Stimulated activated CD4-positive, alpha-beta T cell treated with anti-CD3 and anti-CD28 coated beads, Interleukin-4, amount 100 ng/mL, for 1 hour (primary cell): ENCODE results near the gene LRRC8D.
"Not testable (repeated sequence)": the region's sequence is repeated elsewhere in the genome, so short reads cannot be mapped to it uniquely, and the experiment has no call there.

Experiments used
- DNase-seq: peaks from one replicate; pipeline ENCODE4 v3.0.0-alpha.2; 2020

The LRRC8D gene

GRCh38 chr1:89918794-89919155 is 97.9 kb downstream of the LRRC8D start:
- no peak for DNase-seq

DNA sequence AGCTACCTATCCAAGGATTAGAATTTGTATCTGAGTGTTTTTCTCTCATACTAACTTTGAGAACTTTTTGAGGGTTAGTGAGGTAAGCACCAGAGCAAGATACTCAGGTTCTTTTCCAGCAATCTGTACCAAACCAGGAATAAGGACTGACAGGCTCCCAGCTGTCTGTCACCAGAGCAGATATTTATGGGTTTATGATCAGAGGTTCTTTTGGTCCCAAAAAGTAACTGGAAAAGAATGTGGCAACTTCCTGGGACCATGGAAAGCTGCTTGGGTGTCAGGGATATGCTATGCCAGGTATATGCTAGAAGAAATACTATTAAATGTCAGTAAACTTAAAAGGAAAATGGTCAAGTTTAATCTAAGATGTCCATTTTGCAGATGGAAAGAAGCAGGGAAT is 98.3 kb downstream of the LRRC8D start:
- DNase-seq: no peak

GRCh38 chr1:89922911-89923310 is 102.1 kb downstream of the LRRC8D start:
- no peak for DNase-seq

GRCh38 chr1:89923517-89923916 is 102.7 kb downstream of the LRRC8D start:
- no peak for DNase-seq

- not testable (repeated sequence) for DNase-seq
Observed at GRCh38 chr1:89924075-89924474, 103.2 kb downstream of the LRRC8D start.

DNA sequence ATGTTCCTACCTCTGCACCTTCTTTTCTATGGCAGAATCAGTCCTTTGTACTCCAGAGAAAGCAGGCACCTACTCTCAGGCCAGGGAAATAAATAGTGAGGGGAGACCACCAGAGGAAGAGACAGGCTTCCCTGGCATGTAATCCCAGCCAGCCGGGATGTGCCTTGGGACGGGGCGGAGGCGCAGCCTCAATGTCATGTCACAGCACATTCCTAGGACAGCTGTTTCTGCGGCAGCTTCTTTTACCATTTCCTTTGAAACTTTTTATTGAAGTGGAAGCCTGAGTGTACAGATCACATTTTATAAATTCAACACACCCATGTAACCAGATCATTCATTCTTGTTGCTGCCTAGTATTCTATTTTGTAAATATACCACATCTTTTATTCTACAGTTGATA is 106.2 kb downstream of the LRRC8D start:
- DNase-seq: no peak

GRCh38 chr1:89927478-89927877 is 106.6 kb downstream of the LRRC8D start:
- DNase-seq: no peak

DNA sequence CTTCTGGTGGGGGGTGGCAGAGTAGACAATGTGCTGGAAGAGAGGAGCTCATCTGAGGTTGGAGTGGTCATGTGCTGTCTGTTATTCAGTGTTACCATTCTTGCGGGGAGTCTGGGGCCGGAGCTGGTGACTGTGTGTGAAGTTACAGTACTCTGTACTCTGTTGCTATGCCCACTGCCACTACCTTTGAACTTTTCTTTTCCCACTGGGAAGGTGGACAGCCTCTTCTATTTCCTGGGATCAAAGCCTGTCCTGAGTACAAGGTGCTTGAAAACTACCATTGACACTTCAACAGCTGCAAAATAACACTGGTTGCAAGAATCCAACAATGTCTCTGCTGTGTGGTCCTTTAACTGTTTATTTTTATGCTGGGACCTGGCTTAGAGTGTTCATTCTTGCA is 107.7 kb downstream of the LRRC8D start:
- no peak for DNase-seq

DNA sequence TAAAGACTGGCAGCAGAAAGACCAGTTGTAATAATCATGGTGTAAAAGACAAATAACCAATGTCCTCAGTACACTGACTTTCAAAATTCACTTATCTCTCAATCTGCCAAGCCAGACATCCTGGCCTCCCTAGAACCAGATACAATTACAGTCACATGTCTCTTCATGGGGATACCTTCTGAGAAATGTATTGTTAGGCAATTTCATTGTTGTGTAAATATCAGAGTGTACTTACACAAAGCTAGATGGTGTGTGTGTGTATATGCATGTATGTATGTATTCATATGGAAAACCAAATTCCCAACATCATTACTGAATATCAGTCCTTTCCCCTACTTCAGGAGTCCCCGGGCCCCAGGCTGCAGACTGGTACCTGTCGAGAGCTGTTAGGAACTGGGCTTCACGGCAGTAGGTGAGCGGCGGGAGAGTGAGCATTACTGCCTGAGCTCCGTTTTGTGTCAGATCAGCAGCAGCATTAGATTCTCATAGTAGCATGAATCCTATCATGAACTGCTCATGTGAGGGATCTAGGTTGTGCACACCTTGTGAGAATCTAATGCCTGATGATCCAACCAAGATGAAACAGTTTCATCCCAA is 108.7 kb downstream of the LRRC8D start:
- no peak for DNase-seq

GRCh38 chr1:89930579-89930978 is 109.7 kb downstream of the LRRC8D start:
- no peak for DNase-seq

DNA sequence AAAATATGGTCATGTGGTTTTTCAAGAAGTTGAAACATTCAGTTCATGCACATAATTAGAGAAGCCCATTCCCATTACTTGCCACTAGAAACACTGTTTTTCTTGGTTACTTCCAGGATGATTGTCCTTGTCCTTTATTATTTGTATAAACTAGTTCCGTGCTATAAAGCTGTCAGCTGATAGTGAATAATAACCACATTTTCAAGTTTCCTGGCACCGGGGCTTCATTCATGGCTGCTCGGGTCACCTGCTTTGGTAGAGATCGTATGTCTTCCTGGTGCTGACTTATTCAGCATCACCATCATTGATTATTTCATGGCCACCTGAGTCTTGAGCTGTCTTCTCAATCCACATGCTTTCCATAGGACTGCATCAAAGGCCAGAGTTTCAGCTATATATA is 111.1 kb downstream of the LRRC8D start:
- no peak for DNase-seq

- no peak for DNase-seq
Observed at GRCh38 chr1:89932598-89933364, 111.9 kb downstream of the LRRC8D start.

- no peak for DNase-seq
Observed at GRCh38 chr1:89934461-89934860, 113.6 kb downstream of the LRRC8D start.

GRCh38 chr1:89935235-89935634 is 114.4 kb downstream of the LRRC8D start:
- no peak for DNase-seq

GRCh38 chr1:89936694-89937093 is 115.9 kb downstream of the LRRC8D start:
- DNase-seq: no peak

DNA sequence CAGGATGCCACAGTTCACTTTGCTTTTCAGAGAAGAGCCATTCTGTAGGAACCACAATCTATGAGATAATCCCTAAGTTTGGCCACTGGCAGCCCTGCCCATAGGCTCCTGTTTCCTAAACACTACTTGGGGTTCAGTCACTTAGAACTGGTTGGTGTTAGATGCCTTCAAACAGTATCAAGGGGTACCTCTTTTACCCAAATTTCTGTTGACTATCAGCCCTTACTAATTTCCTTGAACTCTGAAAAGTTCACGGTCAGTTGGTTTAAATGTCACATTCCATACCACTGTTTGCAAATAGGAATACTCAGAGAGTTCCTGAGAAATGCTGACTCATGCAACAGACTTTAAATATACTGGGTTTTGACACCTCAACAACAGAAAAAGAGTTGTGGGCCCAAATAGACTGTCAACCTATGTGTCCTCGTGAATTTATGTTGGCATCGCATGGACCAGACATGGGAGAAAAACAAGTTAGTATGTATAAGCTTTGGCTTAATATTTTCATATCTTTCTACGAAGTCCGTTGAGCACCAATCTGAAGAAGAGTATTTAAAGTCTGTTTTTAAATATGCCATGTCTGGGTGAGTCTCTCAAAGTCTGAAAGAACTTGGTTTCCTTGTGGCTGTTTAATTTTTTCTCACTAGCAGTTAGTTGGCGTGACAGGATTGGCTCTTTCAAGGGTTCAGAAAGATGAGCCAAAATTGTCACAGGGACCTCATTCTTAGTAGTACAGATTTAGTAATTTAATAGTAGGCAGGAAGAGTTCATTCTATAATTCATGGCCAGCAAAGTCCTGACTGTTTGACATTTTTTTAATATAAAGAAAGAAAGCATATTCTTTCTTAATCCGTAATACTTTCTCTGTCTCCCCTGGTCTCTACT is 117.6 kb downstream of the LRRC8D start:
- DNase-seq: no peak

GRCh38 chr1:89939059-89939570 is 118.3 kb downstream of the LRRC8D start:
- no peak for DNase-seq

- no peak for DNase-seq
Observed at GRCh38 chr1:89939693-89940438, 119.0 kb downstream of the LRRC8D start.

DNA sequence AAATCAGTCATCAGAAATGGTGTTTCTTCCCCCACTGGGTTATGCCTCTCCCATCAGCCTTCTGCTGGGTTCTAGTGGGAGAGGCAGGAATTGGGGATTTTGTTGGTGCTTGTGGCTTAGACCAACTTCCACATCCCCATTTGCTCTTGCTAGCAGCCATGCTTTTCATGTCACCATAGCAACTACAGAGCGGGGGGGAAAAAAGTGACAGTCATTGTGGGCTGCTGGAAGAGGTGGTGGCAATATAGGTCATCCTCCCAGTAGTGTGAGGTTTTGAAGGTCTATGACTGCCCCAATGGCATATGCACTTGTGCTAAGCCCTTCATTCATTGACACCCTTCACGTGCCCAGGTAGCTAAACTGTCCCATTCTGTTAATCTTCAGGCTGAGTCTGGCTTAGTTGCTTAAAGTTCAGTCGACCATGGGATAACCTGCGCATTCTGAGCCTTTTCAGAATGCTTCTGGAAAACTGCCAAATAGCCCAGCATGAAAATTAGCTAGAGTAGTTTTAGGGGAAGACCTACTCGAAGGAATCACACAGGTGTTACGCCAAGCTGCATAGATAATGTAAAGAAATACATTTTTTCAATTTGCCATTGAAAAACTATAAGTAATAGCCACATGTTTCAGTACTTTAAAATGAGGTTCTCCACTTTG is 120.4 kb downstream of the LRRC8D start:
- DNase-seq: no peak

DNA sequence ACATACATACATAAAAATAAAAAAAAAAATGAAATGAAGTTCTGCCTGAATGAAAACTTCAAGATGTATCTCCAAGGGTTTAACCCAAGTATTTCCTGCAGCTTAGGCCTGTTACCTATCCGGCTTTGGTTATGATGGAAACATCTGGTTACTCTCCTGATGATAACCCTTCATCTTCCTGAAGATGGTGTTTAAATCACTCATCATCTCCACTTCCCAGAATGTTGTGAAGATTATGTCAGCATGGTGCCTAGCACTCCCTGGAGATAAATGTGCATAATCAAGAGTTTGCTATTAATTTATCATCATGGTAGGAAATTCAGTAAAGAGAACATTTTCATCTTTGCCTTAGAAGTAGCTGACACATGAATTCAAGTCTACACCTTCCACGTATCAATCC is 121.2 kb downstream of the LRRC8D start:
- DNase-seq: no peak

DNA sequence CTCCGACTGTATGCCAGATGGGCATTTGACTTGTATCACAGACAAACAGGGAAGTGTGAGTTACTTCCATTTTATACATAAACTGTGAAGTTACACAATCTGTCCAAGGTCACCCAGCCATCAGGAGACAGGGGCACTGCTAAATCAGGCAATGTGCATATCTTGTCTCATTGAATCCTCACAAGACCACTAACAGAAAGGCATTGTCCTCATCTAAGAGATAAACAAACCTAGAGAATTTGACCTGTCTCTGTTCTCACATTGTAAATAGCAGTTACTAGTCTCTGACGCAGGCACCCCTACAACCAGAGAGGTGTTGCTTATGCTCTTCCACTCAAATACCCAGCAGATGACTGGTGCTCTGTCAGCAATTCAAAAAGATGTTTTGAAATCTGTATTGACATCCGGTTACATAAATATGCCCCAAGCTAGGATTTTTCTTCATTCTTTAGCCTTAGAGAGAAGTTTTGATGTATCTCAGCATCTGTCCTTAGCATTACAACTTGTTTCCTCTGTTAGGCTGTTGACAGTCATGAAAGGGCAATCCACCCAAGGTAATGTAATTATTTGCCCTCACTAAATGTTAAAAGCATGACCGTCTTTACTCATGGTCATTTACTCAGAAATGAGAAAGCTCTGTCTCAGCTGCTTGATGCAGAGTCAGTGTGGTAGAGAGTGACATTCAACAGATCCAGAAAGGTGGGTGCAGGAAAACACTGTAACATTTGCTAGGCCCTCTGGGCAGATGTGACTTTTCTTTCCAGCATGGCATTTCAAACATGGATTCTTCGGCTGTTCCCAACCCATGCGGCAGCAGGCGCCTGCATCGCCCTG is 122.2 kb downstream of the LRRC8D start:
- DNase-seq: no peak
